GM10847 (cell line): Measurements from ENCODE around the gene HILPDA.

ENCODE experiments used
- POLR2A ChIP-seq: IDR thresholded peaks from 2 replicates; pipeline ENCODE4 v1.6.1; 2011; ENCODE audit not compliant: insufficient read length; ENCODE audit errors: extremely low read depth

The HILPDA gene

DNA sequence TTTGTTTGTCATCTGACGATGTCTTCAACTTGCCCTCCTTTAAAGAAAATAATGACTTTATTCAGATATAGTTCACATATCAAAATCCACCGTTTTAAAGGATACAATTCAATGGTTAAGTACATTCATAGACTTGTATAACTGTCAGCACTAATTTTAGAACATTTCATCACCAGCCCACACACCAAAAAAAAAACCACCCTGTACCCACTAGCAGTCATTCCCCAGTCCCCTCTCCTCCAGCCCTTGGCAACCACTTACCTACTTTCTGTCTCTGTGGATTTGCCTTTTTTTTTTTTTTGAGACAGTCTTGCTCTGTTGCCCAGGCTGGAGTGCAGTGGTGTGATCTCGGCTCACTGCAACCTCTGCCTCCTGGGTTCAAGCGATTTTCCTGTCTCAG, 5.3 kb upstream of the HILPDA start:
- no peak for TF ChIP-seq POLR2A

DNA sequence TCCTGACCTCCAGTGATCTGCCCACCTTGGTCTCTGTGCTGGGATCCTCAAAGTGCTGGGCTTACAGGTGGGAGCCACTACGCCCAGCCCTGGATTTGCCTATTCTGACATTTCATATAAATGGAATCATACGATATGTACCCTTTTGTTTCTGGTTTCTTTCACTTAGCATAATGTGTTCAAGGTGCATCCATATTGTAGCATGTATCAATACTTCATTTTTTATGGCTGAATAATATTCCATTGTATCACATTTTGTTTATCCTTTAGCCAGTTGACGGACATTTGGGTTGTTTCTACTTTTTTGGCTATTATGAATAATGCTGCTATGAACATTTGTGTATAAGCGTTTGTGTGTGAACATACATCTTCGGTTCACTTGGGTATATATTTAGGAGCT, 4.8 kb upstream of the HILPDA start:
- TF ChIP-seq POLR2A = no peak

DNA sequence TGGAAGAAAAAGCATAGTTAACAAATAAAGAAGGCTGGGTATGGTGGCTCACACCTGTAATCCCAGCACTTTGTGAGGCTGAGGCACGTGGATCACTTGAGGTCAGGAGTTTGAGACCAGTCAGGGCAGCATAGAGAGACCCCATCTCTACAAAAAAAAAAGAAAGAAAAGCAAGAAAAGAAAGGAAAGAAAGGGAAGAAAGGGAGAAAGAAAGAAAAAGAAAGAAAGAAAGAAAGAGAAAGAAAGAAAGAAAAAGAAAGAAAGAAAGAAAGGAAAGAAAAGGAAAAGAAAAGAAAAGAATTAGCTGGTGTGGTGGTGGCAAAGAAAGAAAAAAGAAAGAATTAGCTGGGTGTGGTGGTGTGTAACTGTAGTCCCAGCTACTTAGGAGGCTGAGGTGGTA, 3.1 kb upstream of the HILPDA start:
- TF ChIP-seq POLR2A = no peak

DNA sequence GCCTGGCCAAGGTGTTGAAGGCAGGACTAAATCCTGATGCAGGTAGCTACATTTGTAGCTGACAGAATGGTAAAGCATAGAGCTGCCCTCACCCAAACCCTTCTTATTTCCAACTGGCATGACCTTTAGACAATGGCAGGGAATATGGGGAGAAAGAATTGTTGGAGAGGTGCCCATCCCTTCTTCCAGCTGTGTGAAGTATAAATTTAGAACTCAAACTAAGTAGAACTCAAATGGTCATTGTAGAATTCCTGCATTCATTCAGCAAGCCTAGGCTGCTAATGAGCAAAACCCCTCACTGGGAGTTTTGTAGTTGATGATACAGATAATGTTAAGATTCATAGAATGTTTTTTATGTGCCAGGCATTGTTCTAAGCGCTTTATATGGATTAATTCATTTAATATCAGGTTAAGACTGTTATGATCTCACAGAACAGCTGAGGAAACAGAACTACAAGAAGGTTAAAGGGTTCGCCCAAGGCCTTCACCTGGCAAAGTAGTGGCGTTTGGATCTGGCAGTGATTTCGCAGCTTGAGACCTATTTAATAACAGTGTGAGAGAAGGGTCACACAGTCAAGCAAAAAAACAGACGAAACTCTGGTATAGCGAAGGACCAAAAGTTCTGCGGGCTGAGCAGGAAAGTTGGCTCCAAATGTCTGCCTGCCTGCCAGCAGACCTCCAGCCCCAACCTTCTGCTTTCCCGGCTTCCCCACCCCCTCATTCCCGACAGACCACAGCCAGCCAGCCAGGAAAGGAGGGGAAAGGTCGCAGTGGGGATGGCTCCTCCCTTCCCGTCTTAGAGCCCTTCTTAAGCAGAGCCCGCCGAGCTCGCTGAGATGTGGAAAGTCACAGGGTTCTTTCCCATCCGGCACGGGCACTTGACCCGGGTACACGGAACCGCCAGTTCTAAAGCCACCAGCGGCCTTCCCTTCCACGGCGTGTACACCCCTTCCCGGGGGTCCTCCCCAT, 1.6 kb upstream of the HILPDA start:
- TF ChIP-seq POLR2A = no peak

DNA sequence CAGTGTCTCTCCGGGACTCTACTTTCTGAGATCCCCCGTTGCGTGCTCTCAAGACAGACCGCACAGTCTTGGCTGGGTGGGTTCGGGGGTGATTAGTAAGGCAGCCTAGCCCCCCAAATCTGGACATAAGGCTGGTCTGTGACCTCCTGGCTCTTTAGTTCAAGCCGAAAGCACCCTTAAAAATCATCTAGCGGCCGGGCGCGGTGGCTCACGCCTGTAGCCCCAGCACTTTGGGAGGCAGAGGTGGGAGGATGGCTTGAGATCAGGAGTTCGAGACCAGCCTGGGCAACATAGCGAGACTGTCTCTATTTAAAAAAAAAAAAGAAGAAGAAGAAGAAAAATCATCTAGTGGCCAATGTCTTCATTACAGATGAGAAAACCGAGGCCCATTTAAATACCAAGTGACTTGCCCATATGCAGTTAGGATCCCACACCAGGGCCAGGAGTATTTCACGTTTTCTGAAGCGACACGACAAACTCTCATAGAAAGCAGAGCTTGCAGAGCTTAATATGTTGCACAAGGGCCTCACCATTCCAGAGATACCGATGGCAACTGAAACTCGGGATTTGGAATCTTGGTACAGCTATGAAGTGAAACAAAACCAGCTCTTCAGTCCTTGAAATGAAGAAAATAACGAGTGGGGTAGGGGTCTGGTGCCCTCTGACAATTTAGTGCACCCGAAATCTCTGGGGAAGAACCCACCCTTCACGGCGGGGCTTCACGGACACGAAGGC, 703 bp upstream of the HILPDA start:
- TF ChIP-seq POLR2A = no peak

DNA sequence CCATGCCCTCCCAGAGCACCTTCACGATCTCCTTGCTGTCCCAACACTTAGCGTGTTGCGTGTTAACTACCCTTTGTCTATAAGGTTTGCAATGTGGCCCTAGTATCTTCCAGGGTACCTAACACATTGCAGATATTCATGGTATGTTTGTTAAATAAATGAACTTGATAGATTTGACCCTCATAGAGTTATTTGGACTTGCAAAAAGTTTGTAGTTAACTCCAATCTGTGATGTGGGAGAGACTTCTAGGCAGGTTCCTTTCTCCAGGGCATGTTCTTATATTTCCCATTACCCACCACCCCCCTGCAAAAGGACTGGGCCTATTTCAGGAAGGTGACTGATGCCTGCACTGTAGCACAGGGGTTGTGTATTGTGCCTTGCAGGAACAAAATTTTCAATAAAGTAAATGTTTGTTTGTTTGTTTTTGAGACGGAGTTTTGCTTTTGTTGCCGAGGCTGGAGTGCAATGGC, 612 bp downstream of the HILPDA start:
- no peak for TF ChIP-seq POLR2A

DNA sequence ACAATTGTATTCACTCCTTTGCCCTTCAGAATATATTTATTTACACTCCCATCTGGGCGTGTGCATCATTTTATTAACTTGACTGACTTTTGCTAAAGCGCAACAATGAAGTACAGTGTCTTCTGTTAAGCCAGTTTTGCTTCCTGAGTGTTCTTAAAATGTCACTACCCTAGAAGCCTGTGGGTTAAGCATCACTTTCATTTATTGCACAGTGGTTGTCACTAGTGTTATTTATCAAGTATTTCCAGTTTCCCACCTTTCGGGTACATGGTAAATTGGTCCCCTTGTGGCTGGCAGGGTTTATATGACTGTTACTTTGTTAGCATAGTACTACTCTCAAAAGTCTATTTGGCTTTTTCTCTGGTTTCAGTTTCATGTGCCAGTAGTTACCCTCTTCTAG, 3.3 kb downstream of the HILPDA start:
- no peak for TF ChIP-seq POLR2A

DNA sequence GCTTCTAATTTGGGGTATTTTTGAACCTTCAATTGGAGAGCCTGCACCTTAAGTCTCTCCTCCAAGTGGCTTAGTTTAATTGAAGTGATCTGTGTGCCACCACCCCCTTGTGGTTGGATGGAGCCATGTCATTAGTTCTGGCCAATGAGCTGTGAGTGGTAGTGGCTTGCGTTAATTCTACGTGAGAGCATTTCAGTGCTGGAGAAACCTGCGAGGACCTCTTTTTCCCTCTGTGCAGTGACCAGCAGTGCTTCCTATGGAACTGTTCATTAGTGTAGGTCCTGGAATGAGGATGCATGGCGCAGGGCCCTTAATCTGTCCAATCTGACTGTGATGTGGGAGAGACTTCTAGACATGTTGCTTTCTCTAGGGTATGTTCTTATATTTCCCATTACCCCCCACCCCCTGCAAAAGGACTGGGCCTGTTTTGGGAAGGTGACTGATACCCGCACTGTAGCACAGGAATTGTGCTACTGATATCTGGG, 3.8 kb downstream of the HILPDA start:
- no peak for TF ChIP-seq POLR2A

DNA sequence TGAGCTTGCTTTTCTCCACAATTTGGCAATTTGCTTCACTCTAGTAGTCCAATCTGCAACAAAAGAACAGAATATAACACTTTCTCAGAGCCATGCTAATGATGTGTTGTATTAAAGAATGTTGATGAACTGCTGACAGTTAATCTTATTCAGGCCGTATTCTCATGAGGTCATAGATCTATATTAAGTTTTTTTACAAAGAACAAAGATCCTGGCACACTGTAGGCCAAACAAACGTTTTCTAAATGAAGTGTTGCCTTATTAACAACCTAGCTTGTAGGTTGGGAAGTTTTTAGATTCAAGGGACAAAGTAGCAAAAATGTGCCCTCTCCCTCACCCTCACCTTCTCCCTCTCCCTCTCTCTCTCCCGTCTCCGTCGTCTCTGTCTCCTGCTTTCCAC, 6.8 kb downstream of the HILPDA start:
- TF ChIP-seq POLR2A = no peak

DNA sequence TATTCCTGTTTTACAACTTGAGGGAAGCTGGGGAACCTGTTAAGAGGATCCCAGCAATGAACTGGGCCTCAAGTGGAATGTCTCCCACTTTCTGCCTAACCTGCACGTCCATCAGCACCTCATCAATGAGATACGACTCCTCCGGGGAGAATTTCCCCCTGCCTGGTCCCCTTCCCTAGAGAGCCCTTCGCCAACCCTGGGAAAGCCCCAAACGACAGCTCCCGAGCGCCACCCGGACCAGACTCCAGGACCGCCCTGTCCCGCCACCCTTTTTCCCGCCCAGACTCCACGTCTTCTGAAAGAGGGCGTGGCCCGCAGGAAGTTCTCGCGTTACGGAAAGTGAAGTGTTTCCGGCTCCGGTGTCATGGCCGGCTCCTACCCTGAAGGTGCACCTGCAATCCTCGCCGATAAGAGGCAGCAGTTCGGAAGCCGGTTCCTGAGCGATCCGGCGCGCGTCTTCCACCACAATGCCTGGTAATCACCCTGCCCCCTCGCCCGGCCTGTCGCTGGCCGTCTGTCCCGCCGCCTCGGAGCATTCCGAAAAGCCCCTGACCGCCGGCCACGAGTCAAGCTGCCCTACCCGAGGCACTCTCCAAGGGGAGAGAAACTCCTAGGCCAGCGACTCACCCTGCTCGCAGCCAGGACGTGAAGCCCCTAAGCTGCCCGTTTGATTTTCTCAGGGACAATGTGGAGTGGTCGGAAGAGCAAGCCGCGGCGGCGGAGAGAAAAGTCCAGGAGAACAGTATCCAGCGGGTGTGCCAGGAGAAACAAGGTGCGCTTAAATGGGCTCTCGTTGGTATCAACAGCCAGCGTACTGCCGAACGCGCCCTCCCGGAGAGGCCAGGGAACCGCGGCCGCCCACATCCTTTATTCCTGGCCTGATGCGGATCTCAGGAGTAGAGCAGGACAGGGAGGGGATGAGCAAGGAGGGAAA, 21.0 kb downstream of the HILPDA start, which contains the start of gene METTL2B:
Gene METTL2B (plus strand): TSS at position 347 of the 934 bp plus-strand sequence. CDS start 18 bp downstream, at position 365.
- TF ChIP-seq POLR2A = peak; percentile 28

DNA sequence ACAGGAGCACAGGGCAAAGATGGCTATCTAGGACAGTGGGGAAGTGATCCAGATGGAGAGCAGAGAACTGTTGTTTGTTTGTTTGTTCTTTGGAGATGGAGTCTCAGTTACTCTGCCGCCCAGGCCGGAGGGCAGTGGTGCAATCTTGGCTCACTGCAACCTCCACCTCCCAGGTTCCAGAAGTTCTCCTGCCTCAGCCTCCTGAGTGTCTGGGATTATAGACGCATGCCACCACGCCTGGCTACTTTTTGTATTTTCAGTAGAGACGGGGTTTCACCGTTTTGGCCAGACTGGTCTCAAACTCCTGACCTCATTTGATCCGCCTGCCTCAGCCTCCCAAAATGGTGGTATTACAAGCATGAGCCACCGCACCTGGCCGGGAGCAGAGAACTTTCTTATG, 41.7 kb downstream of the HILPDA start:
- no peak for TF ChIP-seq POLR2A
